ENCODE data around the gene NHLRC2. TPM values are rescaled to one million over a fixed set of nuclear protein-coding genes. Genes with fewer than 3 reads are reported as not detected.
"Not testable (repeated sequence)": the region's sequence is repeated elsewhere in the genome, so short reads cannot be mapped to it uniquely, and the experiment has no call there.

NHLRC2 gene
- total RNA-seq: 41.7 and 43.6 TPM in 2 replicates
- long read RNA-seq, full-length matches to known transcripts: 5 of 21 reads
- long read RNA-seq, partial matches to known transcripts: 9 of 21 reads
- long read RNA-seq, other reads (novel, unspliced or antisense): 7 of 21 reads

- TF ChIP-seq, protein P1, sequence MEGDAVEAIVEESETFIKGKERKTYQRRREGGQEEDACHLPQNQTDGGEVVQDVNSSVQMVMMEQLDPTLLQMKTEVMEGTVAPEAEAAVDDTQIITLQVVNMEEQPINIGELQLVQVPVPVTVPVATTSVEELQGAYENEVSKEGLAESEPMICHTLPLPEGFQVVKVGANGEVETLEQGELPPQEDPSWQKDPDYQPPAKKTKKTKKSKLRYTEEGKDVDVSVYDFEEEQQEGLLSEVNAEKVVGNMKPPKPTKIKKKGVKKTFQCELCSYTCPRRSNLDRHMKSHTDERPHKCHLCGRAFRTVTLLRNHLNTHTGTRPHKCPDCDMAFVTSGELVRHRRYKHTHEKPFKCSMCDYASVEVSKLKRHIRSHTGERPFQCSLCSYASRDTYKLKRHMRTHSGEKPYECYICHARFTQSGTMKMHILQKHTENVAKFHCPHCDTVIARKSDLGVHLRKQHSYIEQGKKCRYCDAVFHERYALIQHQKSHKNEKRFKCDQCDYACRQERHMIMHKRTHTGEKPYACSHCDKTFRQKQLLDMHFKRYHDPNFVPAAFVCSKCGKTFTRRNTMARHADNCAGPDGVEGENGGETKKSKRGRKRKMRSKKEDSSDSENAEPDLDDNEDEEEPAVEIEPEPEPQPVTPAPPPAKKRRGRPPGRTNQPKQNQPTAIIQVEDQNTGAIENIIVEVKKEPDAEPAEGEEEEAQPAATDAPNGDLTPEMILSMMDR (IDR thresholded peaks at IDR 0.05; ENCODE audit: unreplicated experiment): no peak
- H3K4me3 Mint-ChIP-seq (ENCODE audit: low read depth): peak within 1 kb of the TSS; percentile 99
- peaks cover 8% of the 10 kb centered on the region for H3K36me3 Mint-ChIP-seq (ENCODE audit: insufficient read depth)
- peak within 1 kb of the TSS; percentile 100 for H3K27ac Mint-ChIP-seq
- no peaks in the 10 kb centered on the region for H3K27me3 Mint-ChIP-seq
- no peaks in the 10 kb centered on the region for H3K9me3 Mint-ChIP-seq (ENCODE audit: low read depth)
- DNase-seq (ENCODE audit: low spot score, unreplicated experiment): peak; percentile 42
- peaks cover 27% of the 10 kb centered on the region for H3K4me1 Mint-ChIP-seq (ENCODE audit: low read depth)
Measured at GRCh38 chr10:113854013-113854760, at the start of gene NHLRC2, which contains the start of gene DCLRE1A. NHLRC2 (plus strand) TSS chr10:113854661; CDS start chr10:113854873, 212 bp downstream. DCLRE1A (minus strand) TSS chr10:113854082; CDS start chr10:113853182, 900 bp downstream.

- H3K4me1 Mint-ChIP-seq (ENCODE audit: low read depth): peaks cover 3% of the 10 kb centered on the region
- H3K27ac Mint-ChIP-seq: no peak overlapping the region
- no peaks in the 10 kb centered on the region for H3K9me3 Mint-ChIP-seq (ENCODE audit: low read depth)
- H3K36me3 Mint-ChIP-seq (ENCODE audit: insufficient read depth): no peaks in the 10 kb centered on the region
- TF ChIP-seq, protein P1 (IDR thresholded peaks at IDR 0.05; ENCODE audit: unreplicated experiment): no peak
- no peak for DNase-seq (ENCODE audit: low spot score, unreplicated experiment)
- peaks cover 13% of the 10 kb centered on the region for H3K27me3 Mint-ChIP-seq
- H3K4me3 Mint-ChIP-seq (ENCODE audit: low read depth): no peak overlapping the region
Measured at GRCh38 chr10:113806503-113806902, 48.0 kb upstream of the NHLRC2 start.

- DNase-seq (ENCODE audit: low spot score, unreplicated experiment): no peak
- Mint-ChIP-seq H3K4me3 (ENCODE audit: low read depth) (no peak overlapping the region), H3K27me3 (peaks cover 19% of the 10 kb centered on the region), H3K4me1 (ENCODE audit: low read depth) (peaks cover under 1% of the 10 kb centered on the region), H3K36me3 (ENCODE audit: insufficient read depth) (no peaks in the 10 kb centered on the region), H3K27ac (no peak overlapping the region), H3K9me3 (ENCODE audit: low read depth) (peaks cover 9% of the 10 kb centered on the region)
- TF ChIP-seq, protein P1 (IDR thresholded peaks at IDR 0.05; ENCODE audit: unreplicated experiment): no peak
Measured at GRCh38 chr10:113808168-113808567, 46.3 kb upstream of the NHLRC2 start.

- not testable (repeated sequence) for H3K27me3 Mint-ChIP-seq; H3K27ac Mint-ChIP-seq; H3K4me3 Mint-ChIP-seq (ENCODE audit: low read depth); H3K36me3 Mint-ChIP-seq (ENCODE audit: insufficient read depth); DNase-seq (ENCODE audit: low spot score, unreplicated experiment); H3K9me3 Mint-ChIP-seq (ENCODE audit: low read depth); H3K4me1 Mint-ChIP-seq (ENCODE audit: low read depth)
Measured at GRCh38 chr10:113814700-113815099, 39.8 kb upstream of the NHLRC2 start.

GRCh38 chr10:113819989-113820388, 34.5 kb upstream of the NHLRC2 start:
- Mint-ChIP-seq H3K36me3 (ENCODE audit: insufficient read depth) (no peaks in the 10 kb centered on the region), H3K4me3 (ENCODE audit: low read depth) (no peak overlapping the region), H3K9me3 (ENCODE audit: low read depth) (no peaks in the 10 kb centered on the region), H3K27ac (no peak overlapping the region), H3K27me3 (no peaks in the 10 kb centered on the region), H3K4me1 (ENCODE audit: low read depth) (no peaks in the 10 kb centered on the region)
- no peak for DNase-seq (ENCODE audit: low spot score, unreplicated experiment)
- TF ChIP-seq, protein P1 (IDR thresholded peaks at IDR 0.05; ENCODE audit: unreplicated experiment): no peak
